Common myeloid progenitor, CD34-positive (primary cell): ENCODE data around the gene PATE4.
A peak's percentile ranks its signal among the peaks of the same experiment; 100 is the strongest.

Experiments used
- CTCF ChIA-PET: fragments of 350-600 bp; sonication (Branson Sonifier 250); formaldehyde crosslinking; loops from one replicate; lab custom pipeline; 2021; ENCODE audit warnings: antibody characterized with exemption; lab: Charles Lee
- POLR2A ChIA-PET: fragments of 350-600 bp; sonication (Branson Sonifier 250); formaldehyde crosslinking; loops from one replicate; lab custom pipeline; 2021; ENCODE audit warnings: antibody characterized with exemption; lab: Charles Lee
- DNase-seq, 3 donors: peaks; one replicate each; pipeline versions ENCODE4 v3.0.0 to v3.0.0-alpha.2; 2013
- H3K27ac ChIP-seq, 2 experiments: 1 replicate in 1 of 2; 2 replicates in 1 of 2; pipeline ENCODE4 v1.7.0; 2013; ENCODE audit warnings: inconsistent platforms in 2 of 2, low read length in 2 of 2, mild to moderate bottlenecking in 2 of 2, low read depth in 1 of 2, moderate library complexity in 1 of 2; ENCODE audit not compliant: severe bottlenecking in 2 of 2, insufficient read depth in 1 of 2, poor library complexity in 1 of 2
- H3K27me3 ChIP-seq, 5 experiments: replicated peaks in 2 of 5; 1 replicate in 3 of 5; 2 replicates in 2 of 5; pipeline versions ENCODE4 v1.6.1 to v1.7.0; 2013; ENCODE audit warnings: low read length in 4 of 5, mild to moderate bottlenecking in 2 of 5, moderate library complexity in 2 of 5, inconsistent platforms in 1 of 5; ENCODE audit not compliant: insufficient read depth in 5 of 5, control insufficient read depth in 4 of 5
- H3K36me3 ChIP-seq, 4 experiments: 1 replicate in 2 of 4; 2 replicates in 2 of 4; pipeline versions ENCODE4 v1.6.1 to v1.7.0; 2013; ENCODE audit warnings: low read length in 3 of 4, control low read depth in 1 of 4, mild to moderate bottlenecking in 1 of 4; ENCODE audit not compliant: control insufficient read depth in 4 of 4, insufficient read depth in 4 of 4
- H3K4me1 ChIP-seq, 4 experiments: 1 replicate in 3 of 4; 2 replicates in 1 of 4; pipeline versions ENCODE4 v1.6.1 to v1.7.1; 2013; ENCODE audit warnings: low read length in 3 of 4, mild to moderate bottlenecking in 3 of 4, control low read depth in 1 of 4, inconsistent platforms in 1 of 4, moderate library complexity in 1 of 4; ENCODE audit not compliant: control insufficient read depth in 4 of 4, insufficient read depth in 4 of 4; ENCODE audit errors: control extremely low read depth in 1 of 4
- H3K4me3 ChIP-seq, 7 experiments: 1 replicate in 4 of 7; 2 replicates in 3 of 7; pipeline versions ENCODE4 v1.5.1 to v1.7.0; 2013; ENCODE audit warnings: mild to moderate bottlenecking in 7 of 7, low read length in 6 of 7, moderate library complexity in 6 of 7, inconsistent platforms in 2 of 7, low read depth in 2 of 7, control low read depth in 1 of 7; ENCODE audit not compliant: insufficient read depth in 4 of 7, control insufficient read depth in 1 of 7; ENCODE audit errors: extremely low read depth in 1 of 7
- H3K9me3 ChIP-seq, 5 experiments: 1 replicate in 4 of 5; 2 replicates in 1 of 5; pipeline versions ENCODE4 v1.6.1 to v1.7.1; 2013; ENCODE audit warnings: low read length in 4 of 5, mild to moderate bottlenecking in 2 of 5, inconsistent platforms in 1 of 5, low read depth in 1 of 5, moderate library complexity in 1 of 5; ENCODE audit not compliant: control insufficient read depth in 4 of 5, insufficient read depth in 2 of 5; ENCODE audit errors: control extremely low read depth in 1 of 5
- WGBS: methylation state at CpG from one replicate; pipeline ENCODE4 v1.1.5; 2013; ENCODE audit not compliant: insufficient coverage; 5-methylcytosine and 5-hydroxymethylcytosine counted together

The PATE4 gene

GRCh38 chr11:125869521-125869920 lies 36.4 kb downstream of the PATE4 start:
- no peak overlapping the region for H3K27ac ChIP-seq
- no peaks in the 10 kb centered on the region for H3K4me1 ChIP-seq
- ChIA-PET POLR2A (no interaction called here), CTCF (no interaction called here)
- DNase-seq, result no peak
- no peak overlapping the region for H3K4me3 ChIP-seq
- H3K27me3 ChIP-seq, result peaks cover 0 to 4% (median 0%) of the 10 kb centered on the region in 5 experiments
- H3K36me3 ChIP-seq, result no peaks in the 10 kb centered on the region
- no CpG with 5 or more reads among the region's 2 CpGs for WGBS
- H3K9me3 ChIP-seq, result peaks cover 1 to 12% (median 8%) of the 10 kb centered on the region in 5 experiments

GRCh38 chr11:125871391-125872137 lies 38.4 kb downstream of the PATE4 start:
- Histone ChIP-seq H3K36me3 (no peaks in the 10 kb centered on the region), H3K4me1 (no peaks in the 10 kb centered on the region), H3K27me3 (peaks cover 0 to 4% (median 0%) of the 10 kb centered on the region in 5 experiments), H3K9me3 (peaks cover 0 to 12% (median 8%) of the 10 kb centered on the region in 5 experiments), H3K4me3 (no peak overlapping the region), H3K27ac (no peak overlapping the region)
- ChIA-PET CTCF (no interaction called here), POLR2A (no interaction called here)
- WGBS, result 98% methylated on average over 9 of the region's 10 CpGs
- DNase-seq, result peak in 2 of 3 donors; percentile 13 to 46

GRCh38 chr11:125872138-125872491 lies 39.0 kb downstream of the PATE4 start:
- Histone ChIP-seq H3K9me3 (peaks cover 0 to 12% (median 8%) of the 10 kb centered on the region in 5 experiments), H3K27me3 (peaks cover 0 to 4% (median 0%) of the 10 kb centered on the region in 5 experiments), H3K4me3 (no peak overlapping the region), H3K27ac (no peak overlapping the region), H3K36me3 (no peaks in the 10 kb centered on the region), H3K4me1 (no peaks in the 10 kb centered on the region)
- ChIA-PET POLR2A (no interaction called here), CTCF (no interaction called here)
- peak in 2 of 3 donors; percentile 33 to 49 for DNase-seq

GRCh38 chr11:125873881-125874555 lies 40.9 kb downstream of the PATE4 start:
- Histone ChIP-seq H3K27ac (no peak overlapping the region), H3K27me3 (peaks cover 0 to 3% (median 0%) of the 10 kb centered on the region in 5 experiments), H3K9me3 (peaks cover 0 to 12% (median 8%) of the 10 kb centered on the region in 5 experiments), H3K4me1 (no peaks in the 10 kb centered on the region), H3K36me3 (no peaks in the 10 kb centered on the region), H3K4me3 (no peak overlapping the region)
- DNase-seq, result no peak
- ChIA-PET POLR2A (no interaction called here), CTCF (interaction anchor here (0.6 to 0.8 kb wide), 2 partner anchors 451 to 744 kb away, joined by 3 read pairs; no protein-coding TSS in a partner anchor)
- WGBS, result 87% methylated on average over 9 of the region's 20 CpGs

- H3K4me3 ChIP-seq, result no peak overlapping the region
Observed at GRCh38 chr11:125874556-125875124, 41.5 kb downstream of the PATE4 start.

GRCh38 chr11:125881291-125881690 lies 48.2 kb downstream of the PATE4 start:
- WGBS, result 83% methylated on average over 1 of the region's 1 CpG
- Histone ChIP-seq H3K4me1 (no peaks in the 10 kb centered on the region), H3K36me3 (no peaks in the 10 kb centered on the region), H3K4me3 (no peak overlapping the region), H3K27me3 (peaks cover 0 to 9% (median 2%) of the 10 kb centered on the region in 5 experiments), H3K27ac (no peak overlapping the region), H3K9me3 (no peaks in the 10 kb centered on the region)
- POLR2A ChIA-PET, result interaction anchor here (0.7 kb wide), 1 partner anchor 254 kb away, joined by 3 read pairs; no protein-coding TSS in a partner anchor
- CTCF ChIA-PET, result interaction anchor here (1.0 kb wide), 1 partner anchor 158 kb away, joined by 3 read pairs; no protein-coding TSS in a partner anchor
- DNase-seq, result no peak

More at GRCh38 chr11:125874556-125875124, 41.5 kb downstream of the PATE4 start:
- H3K27ac ChIP-seq, result no peak overlapping the region
- peaks cover 0 to 3% (median 0%) of the 10 kb centered on the region in 5 experiments for H3K27me3 ChIP-seq
- WGBS, result 0% methylated on average over 7 of the region's 8 CpGs
- CTCF ChIA-PET, result interaction anchor here (1.0 kb wide), 1 partner anchor 16 kb away, joined by 4 read pairs; no protein-coding TSS in a partner anchor
- H3K9me3 ChIP-seq, result peaks cover 0 to 12% (median 8%) of the 10 kb centered on the region in 5 experiments
- no peaks in the 10 kb centered on the region for H3K4me1 ChIP-seq
- peak; percentile 39 to 61 (median 52) for DNase-seq
- no peaks in the 10 kb centered on the region for H3K36me3 ChIP-seq
- POLR2A ChIA-PET, result no interaction called here
